NCI-H345 treated with DMSO at 0.1 percent for 48 hours (cell line): ENCODE results near the gene TRIM49C.
"Not testable (repeated sequence)": the region's sequence is repeated elsewhere in the genome, so short reads cannot be mapped to it uniquely, and the experiment has no call there.

Source experiments
- DNase-seq: peaks from one replicate; lab custom pipeline; 2025; ENCODE audit not compliant: unreplicated experiment; lab: John Stamatoyannopoulos, UW

The TRIM49C gene, protein sequence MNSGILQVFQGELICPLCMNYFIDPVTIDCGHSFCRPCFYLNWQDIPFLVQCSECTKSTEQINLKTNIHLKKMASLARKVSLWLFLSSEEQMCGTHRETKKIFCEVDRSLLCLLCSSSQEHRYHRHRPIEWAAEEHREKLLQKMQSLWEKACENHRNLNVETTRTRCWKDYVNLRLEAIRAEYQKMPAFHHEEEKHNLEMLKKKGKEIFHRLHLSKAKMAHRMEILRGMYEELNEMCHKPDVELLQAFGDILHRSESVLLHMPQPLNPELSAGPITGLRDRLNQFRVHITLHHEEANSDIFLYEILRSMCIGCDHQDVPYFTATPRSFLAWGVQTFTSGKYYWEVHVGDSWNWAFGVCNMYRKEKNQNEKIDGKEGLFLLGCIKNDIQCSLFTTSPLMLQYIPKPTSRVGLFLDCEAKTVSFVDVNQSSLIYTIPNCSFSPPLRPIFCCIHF

GRCh38 chr11:90030806-90031205 is at the start of gene TRIM49C:
Gene TRIM49C (plus strand): TSS chr11:90031106. CDS start chr11:90035212, 4,106 bp downstream.
- DNase-seq: not testable (repeated sequence)

DNA sequence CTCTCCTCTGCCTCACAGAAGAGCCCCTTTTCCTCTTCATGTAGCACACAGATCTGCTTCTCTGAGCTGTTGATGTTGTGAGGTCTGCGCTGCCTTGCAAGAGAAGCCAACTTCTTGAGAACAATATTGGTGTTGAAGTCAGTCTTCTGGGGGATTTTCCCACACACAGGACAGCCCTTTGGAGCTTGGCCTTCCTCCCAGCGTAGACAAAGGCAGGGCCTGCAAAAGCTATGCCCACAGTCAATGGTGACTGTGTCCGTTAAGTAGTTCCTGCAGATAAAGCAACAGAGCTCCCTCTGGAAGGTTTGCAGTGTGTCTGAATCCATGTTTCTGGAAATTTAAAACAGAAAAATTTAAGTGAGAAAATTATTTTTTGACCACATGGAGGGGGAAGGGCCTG is 6.7 kb upstream of the TRIM49C start:
- DNase-seq: not testable (repeated sequence)

GRCh38 chr11:90051591-90052209 is 20.8 kb downstream of the TRIM49C start:
- DNase-seq: not testable (repeated sequence)

DNA sequence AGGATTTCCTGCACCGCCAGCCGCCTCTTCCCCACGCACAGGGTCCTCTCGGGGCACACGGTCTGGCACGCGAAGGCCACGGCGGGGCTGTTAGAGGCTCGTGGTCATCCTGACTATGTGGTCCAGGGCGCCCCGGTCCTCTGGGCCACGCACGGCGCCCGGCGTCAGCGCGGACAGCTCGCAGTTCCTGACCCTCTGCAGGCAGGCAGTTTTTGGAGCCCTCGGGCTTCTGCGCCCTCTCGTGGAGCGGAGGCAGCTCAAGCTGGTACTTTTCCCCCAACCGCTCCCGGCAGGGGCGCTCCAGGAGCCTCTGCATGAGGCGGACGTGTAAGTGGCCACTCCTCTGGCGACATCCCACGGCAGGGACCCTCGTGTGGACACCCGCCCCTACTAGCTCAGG is 21.4 kb downstream of the TRIM49C start:
- DNase-seq: not testable (repeated sequence)

DNA sequence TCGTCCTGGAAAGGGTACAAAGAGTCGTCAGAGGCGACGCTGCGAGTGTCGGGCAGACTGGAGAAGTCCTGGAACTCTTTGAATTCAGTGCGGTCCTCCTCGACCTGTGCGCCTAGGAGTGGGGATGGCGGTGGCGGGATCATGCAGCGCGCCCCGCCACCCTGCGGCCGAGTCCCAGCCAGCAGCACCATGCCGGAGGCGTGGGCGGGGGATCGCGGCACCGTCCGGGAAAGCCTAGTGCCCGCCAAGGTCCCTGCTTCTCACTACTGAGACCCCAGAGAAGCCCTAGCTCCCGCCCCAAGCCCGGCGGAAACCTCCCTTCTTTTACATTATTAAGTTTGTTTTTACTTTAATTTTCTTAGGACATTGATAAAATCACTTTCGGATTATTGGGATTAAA is 22.6 kb downstream of the TRIM49C start:
- DNase-seq: not testable (repeated sequence)

- not testable (repeated sequence) for DNase-seq
Observed at GRCh38 chr11:90085650-90086049, 54.7 kb downstream of the TRIM49C start, which contains the start of gene UBTFL1. Gene UBTFL1 (plus strand): TSS chr11:90085950. CDS start chr11:90085950, 0 bp downstream.

DNA sequence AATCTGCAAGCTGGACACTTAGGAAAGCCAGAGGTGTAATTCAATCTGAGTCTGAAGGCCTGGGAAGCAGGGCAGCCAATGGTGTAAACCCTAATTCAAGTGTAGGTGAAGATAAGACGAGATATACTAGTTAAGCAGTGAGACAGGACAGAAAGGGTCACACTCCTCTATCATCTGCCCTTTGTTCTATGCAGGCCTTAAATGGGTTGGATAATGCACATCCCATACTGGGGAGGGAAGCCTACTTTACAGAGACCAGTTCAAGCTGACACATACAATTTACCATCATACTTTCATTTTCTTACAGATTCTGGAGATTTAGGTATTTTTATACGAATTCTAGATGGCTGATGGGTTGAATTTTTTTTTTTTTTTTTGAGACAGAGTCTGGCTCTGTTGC is 57.8 kb downstream of the TRIM49C start:
- DNase-seq: not testable (repeated sequence)
